NCI-H1694 treated with DMSO at 0.1 percent for 48 hours (cell line): ENCODE data around the gene POLR1G.
"Not testable (repeated sequence)": the region's sequence is repeated elsewhere in the genome, so short reads cannot be mapped to it uniquely, and the experiment has no call there.

Experiments used
- DNase-seq: peaks from one replicate; lab custom pipeline; 2025; lab: John Stamatoyannopoulos, UW

POLR1G gene

DNA sequence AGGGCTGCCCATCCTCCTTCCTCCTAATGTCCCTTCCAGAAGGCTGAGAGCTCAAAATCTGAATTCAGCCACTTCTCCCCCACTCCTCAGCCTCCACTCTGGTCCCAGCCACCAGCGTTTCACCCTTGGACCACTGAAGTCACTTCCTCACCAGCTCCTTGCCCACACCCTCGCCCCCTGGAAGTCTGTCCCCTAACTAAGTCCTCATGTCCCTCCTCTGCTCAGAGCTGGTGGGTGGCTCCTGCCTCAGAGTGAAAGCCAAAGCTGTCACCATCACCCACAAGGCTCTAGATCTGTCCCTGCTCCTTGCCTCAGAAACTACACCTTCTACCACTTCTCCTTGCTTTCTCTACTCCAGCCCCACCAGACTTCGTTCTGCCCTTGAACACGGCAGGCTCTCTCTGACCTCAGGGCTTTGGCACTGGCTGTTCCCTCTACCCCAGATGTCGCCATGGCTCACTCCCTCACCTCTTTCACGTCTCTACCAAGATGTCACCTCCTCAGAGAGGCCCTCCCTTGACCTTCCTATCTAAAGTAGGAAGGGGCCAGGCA lies 15.6 kb downstream of the POLR1G start:
- no peak for DNase-seq

DNA sequence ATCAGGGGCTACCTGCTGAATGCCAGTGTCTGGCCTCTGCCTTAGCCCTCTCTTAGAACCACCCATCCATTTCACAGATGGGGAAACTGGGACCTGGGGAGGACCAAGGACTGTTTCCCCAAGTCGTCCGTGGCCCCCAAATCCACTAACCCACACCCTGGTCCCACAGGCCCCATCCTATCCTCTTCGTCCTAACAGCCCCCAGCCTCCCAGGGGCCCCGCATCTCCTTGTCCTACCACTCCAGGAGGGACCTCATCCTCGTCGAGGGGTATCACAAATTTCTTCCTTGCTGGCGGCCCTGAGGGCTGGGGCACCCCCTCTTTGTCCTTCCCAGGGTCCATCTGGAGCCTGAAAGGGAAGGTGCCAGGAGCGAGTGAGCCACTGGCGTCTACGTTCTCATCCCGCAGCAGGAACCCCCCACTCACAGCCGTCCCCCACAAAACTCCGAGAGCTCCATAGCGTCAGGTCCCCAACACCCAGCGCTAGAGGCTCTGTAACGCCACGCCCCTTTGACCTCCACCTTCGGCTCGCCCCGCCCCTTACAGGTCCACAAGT lies 16.7 kb downstream of the POLR1G start:
- DNase-seq = no peak

DNA sequence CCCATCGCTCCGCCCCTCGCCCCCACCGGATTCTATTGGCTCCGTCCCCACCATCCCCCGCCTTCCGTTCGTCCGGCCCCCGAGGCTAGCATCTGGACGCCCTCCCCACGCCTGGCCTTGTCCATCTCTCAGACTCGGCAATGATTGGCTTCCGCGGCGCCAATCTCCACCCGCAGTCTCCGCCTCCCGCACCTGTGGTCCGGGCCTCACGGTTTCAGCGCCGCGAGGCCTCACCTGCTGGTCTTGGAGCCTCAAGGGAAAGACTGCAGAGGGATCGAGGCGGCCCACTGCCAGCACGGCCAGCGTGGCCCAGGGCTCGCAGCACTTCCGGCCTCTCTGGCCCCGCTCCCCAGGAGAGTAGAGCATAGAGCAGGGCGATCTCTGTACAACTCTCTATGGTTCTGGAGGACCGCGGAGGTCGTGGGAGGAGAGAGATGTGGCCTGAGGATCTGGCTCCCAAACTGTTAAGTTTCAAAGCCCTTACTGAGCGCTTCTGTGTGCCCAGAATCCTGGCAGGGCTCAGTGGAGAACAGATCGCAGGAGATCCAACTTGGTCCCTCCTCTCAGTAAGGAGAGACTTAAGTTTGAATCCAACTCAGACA lies 17.2 kb downstream of the POLR1G start, which contains the start of gene ERCC1:
Gene ERCC1 (minus strand): TSS at position 329 of the 602 bp plus-strand sequence. CDS start 543 bp downstream, outside the sequence.
- DNase-seq = peak; percentile 94

DNA sequence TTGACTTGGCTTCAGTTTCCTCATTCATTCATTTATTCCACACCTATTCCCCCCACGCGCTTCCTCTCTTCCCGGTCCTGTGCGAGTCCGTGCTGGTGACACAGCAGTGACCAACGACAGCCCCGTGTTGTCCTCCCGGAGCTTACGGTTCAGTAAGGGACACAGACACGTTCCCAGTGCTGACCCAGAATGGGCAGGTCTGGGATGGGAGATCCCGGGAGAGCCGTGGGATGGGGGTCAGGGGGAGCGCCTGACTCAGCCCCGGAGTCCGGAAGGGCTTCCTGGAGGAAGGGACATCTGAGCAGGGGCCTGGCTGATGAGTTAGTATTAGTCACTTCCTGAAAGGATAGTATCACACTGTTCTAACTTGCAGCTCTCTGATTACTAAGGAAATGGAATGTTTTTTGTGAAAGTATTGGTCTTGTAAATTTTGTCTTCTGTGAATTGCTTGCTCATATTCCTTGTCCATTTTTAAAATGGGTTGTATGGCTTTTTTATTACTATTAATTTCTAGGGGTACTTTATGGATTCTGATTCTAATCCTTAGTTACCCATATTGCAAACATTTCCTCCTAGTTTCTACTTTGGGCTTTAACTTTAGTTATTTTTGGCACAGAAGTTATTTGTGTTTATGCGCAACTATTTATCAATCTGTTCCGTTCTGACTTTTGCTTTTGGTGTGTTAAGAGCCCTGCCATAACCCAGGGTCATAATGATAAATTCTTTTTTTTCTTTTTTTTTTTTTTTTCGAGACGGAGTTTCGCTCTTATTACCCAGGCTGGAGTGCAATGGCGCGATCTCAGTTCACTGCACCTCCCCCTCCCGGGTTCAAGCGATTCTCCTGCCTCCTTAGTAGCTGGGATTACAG lies 18.0 kb downstream of the POLR1G start:
- peak; percentile 42 for DNase-seq

DNA sequence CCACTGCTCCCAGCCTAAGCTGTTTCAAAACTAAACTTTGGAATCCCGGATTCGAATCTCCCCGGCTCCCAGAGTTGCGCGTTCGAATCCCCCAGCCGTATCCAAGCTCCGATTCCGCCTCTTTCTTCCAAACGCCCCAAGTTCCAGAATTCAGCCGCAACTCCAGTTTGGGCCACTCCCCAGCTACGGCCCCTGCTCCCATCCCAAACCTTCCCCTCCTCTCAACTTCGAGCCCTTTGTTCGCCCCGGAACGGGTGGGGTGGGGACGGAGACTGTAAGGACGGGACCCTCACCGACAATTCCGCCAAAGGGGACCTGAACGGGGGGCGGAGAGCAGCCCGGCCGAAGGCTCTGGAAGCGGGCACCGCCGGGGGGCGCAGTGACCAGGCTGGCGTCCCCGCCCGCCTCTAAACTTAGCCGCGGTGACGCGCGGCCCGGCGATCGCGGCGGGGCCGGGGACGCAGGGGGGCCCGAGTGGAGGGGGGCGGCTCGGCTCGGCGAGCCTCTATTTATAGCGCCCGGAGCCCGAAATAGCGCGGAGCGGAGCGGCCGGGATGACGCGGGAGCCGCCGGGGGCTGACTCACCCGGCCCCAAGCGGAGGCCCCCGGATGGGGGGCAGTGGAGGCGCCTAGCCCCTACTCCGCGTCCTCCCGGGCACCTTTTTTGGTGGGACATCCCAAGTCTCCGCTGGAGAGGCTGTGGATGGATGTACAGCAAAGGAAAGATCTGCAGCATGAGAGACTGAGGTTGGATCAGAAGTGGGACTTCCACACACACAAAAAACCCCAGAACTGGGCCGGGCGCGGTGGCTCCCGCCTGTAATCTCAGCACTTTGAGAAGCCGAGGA lies 22.2 kb downstream of the POLR1G start:
- no peak for DNase-seq

DNA sequence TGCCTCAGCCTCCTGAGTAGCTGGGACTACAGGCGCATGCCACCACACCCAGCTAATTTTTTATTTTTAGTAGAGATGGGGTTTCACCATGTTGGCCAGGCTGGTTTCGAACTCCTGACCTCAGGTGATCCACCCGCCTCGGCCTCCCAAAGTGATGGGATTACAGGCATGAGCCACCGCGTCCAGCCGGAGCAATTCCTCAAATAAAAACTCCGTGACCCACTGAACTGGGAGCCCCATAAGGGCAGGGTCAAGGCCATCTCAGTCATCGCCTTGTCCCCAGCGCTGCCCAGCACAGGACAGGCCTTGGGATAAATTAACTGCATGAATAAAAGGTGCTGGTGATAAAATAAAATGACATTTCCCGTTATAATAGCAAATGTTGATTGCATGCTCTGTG lies 23.5 kb downstream of the POLR1G start:
- not testable (repeated sequence) for DNase-seq

DNA sequence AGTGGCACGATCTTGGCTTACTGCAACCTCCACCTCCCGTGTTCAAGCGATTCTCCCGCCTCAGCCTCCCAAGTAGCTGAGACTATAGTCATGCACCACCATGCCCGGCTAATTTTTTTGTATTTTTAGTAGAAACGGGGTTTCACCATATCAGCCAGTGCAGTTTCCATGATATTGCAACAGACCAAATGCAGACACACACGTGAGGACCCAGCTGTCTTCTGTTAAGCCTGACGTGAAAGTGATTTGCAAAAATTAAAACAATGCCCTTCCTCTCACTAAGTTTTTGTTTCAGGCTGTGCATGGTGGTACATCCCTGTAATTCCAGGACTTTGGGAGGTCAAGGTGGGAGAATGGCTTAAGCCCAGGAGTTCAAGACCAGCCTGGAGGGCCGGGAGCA lies 24.6 kb downstream of the POLR1G start:
- not testable (repeated sequence) for DNase-seq

DNA sequence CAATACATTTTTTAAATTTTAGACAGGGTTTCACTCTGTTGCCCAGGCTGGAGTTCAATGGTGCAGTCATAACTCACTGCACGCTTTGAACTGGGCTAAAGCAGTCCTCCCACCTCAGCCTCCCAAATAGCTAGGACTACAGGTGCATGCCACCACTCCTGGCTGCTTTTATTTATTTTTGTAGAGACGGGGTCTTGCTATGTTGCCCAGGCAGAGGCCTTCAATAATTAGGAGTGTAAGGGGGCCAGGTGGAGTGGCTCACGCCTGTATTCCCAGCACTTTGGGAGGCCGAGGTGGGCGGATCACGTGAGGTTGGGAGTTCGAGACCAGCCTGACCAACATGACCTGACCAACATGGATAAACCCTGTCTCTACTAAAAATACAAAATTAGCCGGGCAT lies 26.1 kb downstream of the POLR1G start:
- DNase-seq = not testable (repeated sequence)

DNA sequence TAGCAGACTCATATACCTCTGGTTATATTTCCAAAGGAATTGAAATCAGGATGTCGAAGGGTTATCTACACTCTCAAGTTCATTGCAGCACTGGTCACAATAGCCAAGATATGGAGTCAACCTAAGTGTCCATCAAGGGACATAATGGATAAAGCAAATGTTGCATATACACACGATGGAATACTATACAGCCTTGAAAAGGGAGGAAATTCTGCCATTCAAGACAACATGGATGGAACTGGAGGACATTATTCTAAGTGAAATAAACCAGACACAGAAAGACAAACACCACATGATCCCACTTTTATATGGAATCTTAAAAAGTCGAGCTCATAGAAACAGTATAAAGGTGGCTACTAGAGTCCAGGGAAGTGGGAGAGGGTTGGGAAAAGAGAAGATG lies 30.9 kb downstream of the POLR1G start:
- DNase-seq = no peak

DNA sequence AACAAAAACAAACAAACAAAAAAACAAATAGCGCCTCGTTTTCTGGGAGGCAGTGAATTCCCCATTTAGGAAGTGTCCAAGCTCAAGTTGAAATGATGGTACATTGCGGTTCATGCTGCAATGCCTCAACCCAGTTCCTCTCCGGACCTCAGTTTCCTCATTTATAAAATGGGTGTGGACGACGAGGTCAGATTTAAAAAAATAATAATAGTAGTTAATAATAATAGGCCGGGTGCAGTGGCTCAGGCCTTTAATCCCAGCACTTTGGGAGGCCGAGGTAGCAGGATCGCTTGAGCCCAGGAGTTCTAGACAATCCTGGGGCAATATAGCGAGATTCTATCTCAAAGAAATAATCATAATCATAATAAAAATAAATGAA lies 32.7 kb downstream of the POLR1G start:
- no peak for DNase-seq

DNA sequence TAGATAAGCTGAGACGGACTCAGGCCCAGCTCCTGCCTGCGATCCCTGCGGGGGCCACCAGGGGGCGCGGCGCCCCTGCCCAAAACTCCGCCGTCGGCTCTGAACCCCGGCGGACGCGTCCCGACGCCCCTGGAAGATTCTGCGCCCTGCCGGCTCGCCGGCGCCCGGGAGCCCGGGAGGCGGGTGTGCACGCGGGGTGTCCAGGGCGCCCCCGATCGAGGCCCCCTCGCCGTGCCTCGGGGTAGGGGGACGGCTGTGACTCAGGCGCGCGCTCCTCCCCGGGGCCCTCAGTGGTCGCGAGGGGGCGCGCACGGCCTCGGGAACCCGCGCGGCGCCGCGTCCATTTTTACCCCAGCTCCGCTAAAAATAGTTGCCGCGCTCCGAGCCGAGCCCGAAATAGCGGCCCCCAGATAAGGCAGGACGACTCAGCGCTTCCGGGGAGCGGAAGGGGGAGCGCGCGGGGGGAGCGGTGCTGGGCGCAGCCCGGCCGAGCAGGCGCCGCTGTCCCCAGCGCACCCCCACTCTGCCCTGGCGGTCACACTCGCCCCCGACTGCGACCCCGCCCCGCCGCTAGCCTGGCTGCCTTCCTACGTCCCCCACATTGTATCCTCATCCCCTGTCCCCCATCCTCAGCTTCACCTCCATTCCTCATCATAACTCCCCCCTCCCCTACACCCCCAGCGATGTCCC lies 33.3 kb downstream of the POLR1G start:
- DNase-seq = peak; percentile 77

DNA sequence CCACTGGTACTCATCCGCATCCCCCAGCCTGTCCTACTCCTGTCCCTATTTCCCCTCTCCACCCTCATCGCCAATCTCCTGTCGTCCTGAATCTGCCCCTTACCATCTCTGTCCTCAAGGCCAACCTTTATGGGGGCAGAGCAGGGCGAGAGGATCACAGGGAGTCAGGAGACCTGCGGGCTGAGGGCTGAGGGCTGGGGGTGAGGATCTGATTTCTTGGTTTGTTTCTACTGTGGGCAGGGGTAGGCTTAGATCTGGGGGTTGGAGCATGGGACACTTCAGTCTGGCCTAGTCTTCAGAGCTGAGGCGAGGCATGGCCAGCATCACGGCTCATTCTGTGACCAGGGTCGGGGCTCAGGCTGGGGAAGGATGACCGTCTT lies 33.8 kb downstream of the POLR1G start:
- no peak for DNase-seq

DNA sequence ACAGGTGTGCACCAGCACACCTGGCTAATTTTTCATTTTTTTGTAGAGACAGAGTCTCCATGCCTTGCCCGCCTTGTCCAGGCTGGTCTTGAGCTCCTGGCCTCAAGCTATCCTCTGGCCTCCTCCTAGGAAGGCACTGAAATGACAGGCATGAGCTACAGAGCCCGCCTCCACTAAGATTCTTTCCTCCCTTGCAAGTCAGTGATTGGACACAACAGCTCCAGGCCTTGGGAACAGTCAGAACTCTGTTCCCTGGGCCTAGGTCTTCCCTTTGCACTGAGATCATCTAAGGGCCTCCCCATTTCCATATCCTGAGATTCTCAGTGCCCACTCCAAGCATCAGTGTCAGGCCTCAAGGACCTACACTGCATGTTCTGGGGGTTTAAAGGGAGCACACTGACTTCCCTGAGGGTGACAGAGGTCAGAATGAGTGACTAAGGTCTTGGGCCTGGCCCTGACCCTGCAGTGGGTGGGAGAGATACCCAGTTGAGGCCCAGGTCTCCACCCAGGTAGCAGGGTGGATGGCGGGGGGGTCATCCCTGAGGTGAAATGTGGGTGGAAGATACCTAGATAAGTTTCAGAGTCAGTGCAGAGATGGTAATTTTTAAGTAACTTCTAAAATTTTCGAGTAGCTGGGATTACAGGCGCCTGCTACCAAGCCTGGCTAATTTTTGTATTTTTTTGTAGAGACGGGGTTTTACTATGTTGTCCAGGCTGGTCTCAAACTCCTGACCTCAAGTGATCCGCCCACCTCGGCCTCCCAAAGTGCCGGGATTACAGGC lies 34.6 kb downstream of the POLR1G start:
- DNase-seq = no peak

DNA sequence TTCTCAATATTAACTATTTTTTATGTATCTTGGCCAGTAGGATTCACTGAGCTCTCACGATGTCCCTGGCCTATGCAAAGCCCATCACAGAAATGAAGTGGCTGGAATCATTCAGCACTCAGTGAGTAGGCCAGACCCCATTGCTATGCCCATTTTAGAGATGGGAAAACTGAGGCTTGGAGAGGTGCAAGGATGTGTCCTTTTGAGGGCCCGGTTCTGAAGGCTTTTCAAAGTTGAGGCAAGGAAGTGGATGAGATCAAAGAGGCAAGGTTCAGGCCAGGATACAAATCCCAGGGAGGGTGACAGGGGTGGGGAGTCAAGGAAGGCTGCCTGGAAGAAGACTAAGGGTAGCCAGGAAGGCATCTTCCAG lies 35.9 kb downstream of the POLR1G start:
- no peak for DNase-seq

DNA sequence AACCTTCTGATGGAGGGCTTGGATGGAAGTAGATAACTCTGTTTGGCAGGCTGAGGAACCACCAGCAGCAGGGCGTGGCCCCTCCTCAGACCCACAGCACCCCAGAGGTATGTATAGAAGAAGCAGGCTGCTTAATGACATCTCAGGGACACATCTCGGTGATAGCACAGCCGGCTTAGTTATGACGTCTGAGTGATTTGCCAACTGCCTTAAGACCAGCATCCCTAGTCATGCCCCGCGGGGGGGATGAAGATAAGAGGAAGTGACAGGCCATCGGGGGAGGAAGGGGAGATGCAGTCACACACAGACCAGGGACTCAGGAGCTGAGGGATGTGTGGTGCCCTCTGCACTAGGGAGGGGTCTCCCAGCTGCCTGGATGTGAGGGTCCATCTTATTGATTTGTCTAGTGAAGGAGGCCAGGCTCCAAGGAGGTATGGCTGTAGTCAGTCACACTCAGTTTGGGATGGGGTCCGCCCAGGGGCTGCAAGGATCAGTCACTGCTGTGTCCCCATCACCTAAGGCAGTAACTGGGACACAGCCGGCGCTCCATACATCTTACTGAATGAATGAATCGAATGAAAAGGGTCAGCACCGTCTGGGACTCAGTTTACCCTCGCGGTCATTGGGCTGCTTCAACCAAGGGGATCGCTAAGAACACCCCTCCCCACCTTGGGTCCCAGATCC lies 36.5 kb downstream of the POLR1G start:
- no peak for DNase-seq

DNA sequence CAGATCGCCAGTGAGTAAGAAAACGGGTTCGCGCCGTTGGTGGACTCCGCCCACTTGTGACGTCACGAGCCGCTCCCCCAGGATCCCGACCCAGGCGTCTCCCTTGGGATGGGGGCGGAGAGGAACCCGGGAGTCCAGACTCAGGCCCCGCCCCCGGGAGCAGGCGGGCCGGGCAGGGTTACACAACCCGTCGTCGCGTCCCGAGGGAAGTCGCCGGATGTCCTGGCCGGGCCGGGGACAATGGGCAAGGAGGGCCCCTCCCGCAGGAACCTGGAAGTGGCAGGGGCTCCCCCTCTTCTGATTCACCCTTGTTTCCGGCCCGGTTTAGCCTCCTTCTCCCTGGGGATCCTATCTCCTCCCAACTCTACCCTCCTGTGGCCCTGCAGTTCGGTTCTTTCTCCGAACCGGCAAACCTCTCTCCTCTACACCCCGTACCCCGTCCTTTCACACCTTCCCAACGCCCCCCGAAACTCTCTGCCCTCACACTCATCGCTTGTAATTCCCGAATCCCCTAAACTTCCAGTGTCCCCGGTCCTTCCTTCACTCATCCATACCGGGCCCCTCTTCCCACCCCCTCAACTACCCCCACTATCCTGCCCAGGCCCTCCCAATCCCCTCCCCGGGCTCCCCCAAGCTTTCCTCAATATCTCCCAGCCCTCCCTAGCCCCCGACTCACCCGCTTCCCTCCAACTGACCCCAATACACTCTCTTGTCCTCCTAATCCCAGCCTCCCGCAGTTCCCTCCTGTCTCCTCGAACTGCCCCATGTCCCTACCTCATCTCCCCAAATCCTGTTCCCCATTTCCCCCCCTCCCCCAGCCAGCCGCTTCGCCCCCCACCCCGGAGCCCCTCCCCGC lies 37.2 kb downstream of the POLR1G start:
- DNase-seq = no peak

DNA sequence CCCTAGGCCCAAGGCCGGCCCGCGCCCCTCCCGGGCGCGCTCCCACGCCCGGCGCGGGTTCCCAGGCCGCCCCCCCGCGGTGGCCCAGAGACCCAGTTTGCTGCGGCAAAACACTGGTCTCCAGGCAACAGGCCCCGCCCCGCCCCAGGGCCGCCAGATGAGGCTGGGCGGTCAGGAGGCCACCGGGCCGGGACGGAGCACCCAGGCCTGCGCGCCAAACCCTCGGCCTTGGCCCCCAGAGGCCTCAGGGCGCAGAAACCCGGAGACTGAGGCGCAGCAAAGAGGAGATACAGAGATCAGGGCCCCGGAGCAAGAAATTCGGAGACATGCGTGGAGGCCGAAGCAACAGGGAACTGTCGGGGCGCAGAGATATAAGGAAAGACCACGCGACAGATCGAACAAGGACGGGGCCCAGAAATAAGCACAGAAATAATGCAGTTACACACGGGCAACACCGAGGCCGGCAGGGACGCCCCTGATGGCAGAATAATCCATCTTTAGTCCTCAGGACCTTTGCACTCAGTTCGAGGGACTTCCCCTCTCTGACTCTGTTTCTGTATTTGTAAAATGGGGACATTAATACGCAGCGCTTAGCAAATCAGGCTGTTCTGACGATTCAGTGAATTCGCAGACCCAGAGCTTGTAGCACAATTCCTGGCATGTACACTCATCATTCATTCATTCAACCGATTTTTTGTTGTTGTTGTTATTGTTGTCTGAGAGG lies 38.0 kb downstream of the POLR1G start:
- no peak for DNase-seq

DNA sequence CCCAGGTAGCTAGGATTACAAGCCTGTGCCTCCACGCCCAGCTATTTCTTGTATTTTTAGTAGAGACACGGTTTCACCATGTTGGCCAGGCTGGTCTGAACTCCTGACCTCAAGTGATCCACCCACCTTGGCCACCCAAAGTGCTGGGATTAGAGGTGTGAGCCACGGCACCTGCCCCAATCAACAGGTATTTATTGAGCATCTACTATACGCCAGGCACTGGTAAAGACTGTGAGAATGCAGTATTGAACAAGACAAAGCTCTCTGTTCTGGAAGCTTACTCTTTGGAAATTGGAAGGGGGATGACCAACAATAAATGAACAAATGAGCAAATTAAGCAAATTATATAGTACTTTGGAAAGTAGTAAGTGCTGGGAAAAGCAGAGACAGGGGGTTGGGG lies 38.7 kb downstream of the POLR1G start:
- DNase-seq = no peak
